Osteoblast (primary cell): ENCODE measurements around the gene TDRD7. TPM values are rescaled to one million over a fixed set of nuclear protein-coding genes. Genes with fewer than 3 reads are reported as not detected.

Experiments
- DNase-seq: peaks from one replicate; pipeline ENCODE4 v3.0.0; 2011; ENCODE audit warnings: low spot score, mixed read lengths; ENCODE audit not compliant: insufficient read length; ENCODE audit errors: missing footprints
- H2AFZ ChIP-seq: 2 replicates; pipeline ENCODE4 v1.6.0; 2011; ENCODE audit warnings: mild to moderate bottlenecking, low read length
- H3K27ac ChIP-seq: 2 replicates; pipeline ENCODE4 v1.5.1; 2011; ENCODE audit warnings: mild to moderate bottlenecking, low read depth, low read length, moderate library complexity
- H3K27me3 ChIP-seq: 2 replicates; pipeline ENCODE4 v1.6.0; 2012; ENCODE audit warnings: mild to moderate bottlenecking, control low read depth, inconsistent platforms, low read length, moderate library complexity; ENCODE audit not compliant: insufficient read depth
- H3K36me3 ChIP-seq: 2 replicates; pipeline ENCODE4 v1.5.1; 2011; ENCODE audit warnings: mild to moderate bottlenecking, low read length, control low read depth, moderate library complexity; ENCODE audit not compliant: insufficient read depth
- H3K4me1 ChIP-seq: 2 replicates; pipeline ENCODE4 v1.5.1; 2011; ENCODE audit warnings: mild to moderate bottlenecking, low read length, control low read depth, moderate library complexity; ENCODE audit not compliant: insufficient read depth
- H3K4me2 ChIP-seq: 2 replicates; pipeline ENCODE4 v1.6.0; 2011; ENCODE audit warnings: mild to moderate bottlenecking, low read length; ENCODE audit not compliant: insufficient read depth
- H3K4me3 ChIP-seq: fragments of 200-600 bp; sonication (generic); 3 replicates; pipeline ENCODE4 v1.5.1; 2012; ENCODE audit warnings: mild to moderate bottlenecking, low read length, inconsistent platforms; ENCODE audit not compliant: insufficient read depth
- H3K79me2 ChIP-seq: 2 replicates; pipeline ENCODE4 v1.6.0; 2012; ENCODE audit warnings: mild to moderate bottlenecking, low read length, control low read depth, inconsistent platforms; ENCODE audit not compliant: insufficient read depth
- H3K9me3 ChIP-seq: 2 replicates; pipeline ENCODE4 v1.5.1; 2011; ENCODE audit warnings: low read depth, low read length, control low read depth
- H4K20me1 ChIP-seq: 2 replicates; pipeline ENCODE4 v1.6.0; 2012; ENCODE audit warnings: mild to moderate bottlenecking, low read length, control low read depth; ENCODE audit not compliant: insufficient read depth
- CTCF ChIP-seq: IDR thresholded peaks from 2 replicates; pipeline ENCODE4 v1.5.1; 2011; ENCODE audit warnings: mild to moderate bottlenecking, low read depth, low read length, moderate library complexity; ENCODE audit errors: extremely low read depth
- total RNA-seq: library from RNA; depleted of rRNA; stranded (reverse); fragments of >200 nt; gene quantifications from 2 replicates; pipeline ENCODE4 v1.2.3, GENCODE V29; 2012

The TDRD7 gene
- total RNA-seq, 1 donor, result 8.0 TPM

DNA sequence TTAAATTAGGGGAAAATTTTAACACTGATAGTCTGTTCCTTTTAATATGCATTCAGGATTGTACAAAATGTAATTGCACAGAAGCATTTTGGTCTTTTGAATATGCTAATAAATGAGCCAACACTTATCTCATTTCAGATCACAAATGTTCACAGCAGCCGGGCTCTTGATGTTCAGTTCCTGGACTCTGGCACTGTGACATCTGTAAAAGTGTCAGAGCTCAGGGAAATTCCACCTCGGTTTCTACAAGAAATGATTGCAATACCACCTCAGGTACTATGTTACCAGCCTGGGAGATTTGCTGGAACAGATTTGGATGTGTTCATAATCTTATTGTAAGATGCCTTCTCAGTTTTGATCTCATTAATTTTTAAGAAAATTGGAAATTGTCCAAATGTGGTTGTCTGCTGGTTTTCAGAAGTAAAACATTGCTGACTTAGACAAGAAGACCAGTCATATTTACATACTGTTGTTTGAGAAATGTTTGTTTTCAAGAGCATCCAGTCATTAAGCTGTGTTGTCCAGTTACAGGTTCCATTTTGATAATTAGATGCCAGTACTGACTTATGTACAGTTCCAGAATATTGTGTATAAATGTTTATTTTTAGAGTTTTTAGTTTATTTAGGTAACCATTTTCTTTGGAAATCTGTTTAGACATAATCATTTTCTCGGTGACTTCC, 66.5 kb downstream of the TDRD7 start:
- no peaks in the 10 kb centered on the region for H4K20me1 ChIP-seq
- H2AFZ ChIP-seq, result no peak overlapping the region
- TF ChIP-seq CTCF, result no peak
- no peaks in the 10 kb centered on the region for H3K9me3 ChIP-seq
- no peak for DNase-seq
- H3K27ac ChIP-seq, result no peak overlapping the region
- H3K27me3 ChIP-seq, result no peaks in the 10 kb centered on the region
- no peak overlapping the region for H3K4me3 ChIP-seq
- H3K79me2 ChIP-seq, result no peaks in the 10 kb centered on the region
- H3K36me3 ChIP-seq, result peaks cover 7% of the 10 kb centered on the region
- no peaks in the 10 kb centered on the region for H3K4me1 ChIP-seq
- H3K4me2 ChIP-seq, result no peak overlapping the region

- no peaks in the 10 kb centered on the region for H3K4me1 ChIP-seq
- H2AFZ ChIP-seq, result no peak overlapping the region
- H3K27ac ChIP-seq, result no peak overlapping the region
- TF ChIP-seq CTCF, result no peak
- H3K27me3 ChIP-seq, result no peaks in the 10 kb centered on the region
- DNase-seq, result peak; percentile 44
- H3K9me3 ChIP-seq, result no peaks in the 10 kb centered on the region
- H3K36me3 ChIP-seq, result peaks cover 7% of the 10 kb centered on the region
- H4K20me1 ChIP-seq, result no peaks in the 10 kb centered on the region
- H3K4me3 ChIP-seq, result no peak overlapping the region
- H3K79me2 ChIP-seq, result no peaks in the 10 kb centered on the region
- H3K4me2 ChIP-seq, result no peak overlapping the region
These were observed 67.7 kb downstream of the TDRD7 start for GRCh38 chr9:97479496-97480159.

DNA sequence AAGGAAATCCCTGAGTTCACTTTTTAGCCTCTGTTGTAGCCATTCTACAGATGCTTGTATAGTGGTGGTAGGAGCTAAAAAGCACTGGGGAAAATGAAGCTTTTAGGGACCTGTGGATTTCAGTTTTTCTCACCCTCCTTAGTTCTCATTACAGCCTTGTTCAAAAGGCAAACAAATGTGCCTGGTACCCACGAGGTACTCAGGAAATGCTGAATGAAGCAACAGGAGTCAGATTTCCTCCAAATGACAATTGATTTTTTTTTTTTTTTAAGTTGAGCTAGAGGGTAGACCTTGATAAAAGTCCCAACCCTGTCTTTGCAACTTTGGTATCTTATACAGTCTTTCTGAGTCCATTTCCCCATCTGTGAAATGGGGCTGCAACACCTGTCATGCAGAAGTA, 68.3 kb downstream of the TDRD7 start:
- no peak overlapping the region for H2AFZ ChIP-seq
- no peak for DNase-seq
- no peak overlapping the region for H3K4me3 ChIP-seq
- H3K27ac ChIP-seq, result no peak overlapping the region
- no peaks in the 10 kb centered on the region for H3K4me1 ChIP-seq
- no peaks in the 10 kb centered on the region for H3K9me3 ChIP-seq
- H3K36me3 ChIP-seq, result peaks cover 7% of the 10 kb centered on the region
- H3K27me3 ChIP-seq, result no peaks in the 10 kb centered on the region
- no peak overlapping the region for H3K4me2 ChIP-seq
- TF ChIP-seq CTCF, result no peak
- no peaks in the 10 kb centered on the region for H4K20me1 ChIP-seq
- H3K79me2 ChIP-seq, result no peaks in the 10 kb centered on the region

DNA sequence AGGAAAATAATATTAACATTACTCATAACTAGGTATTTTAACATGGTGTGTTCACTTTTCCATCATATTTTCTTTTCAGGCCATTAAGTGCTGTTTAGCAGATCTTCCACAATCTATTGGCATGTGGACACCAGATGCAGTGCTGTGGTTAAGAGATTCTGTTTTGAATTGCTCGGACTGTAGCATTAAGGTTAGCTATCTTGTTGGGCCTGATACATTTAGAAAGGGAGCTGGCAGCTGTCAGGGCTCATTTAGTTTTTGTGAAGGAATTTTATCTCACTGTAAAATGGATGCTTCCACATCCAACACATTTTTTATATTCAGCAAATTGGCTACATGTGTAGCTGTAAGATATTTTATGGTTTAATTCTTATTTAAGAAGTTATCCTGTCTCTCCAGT, 68.9 kb downstream of the TDRD7 start:
- DNase-seq, result no peak
- no peak overlapping the region for H2AFZ ChIP-seq
- H3K27me3 ChIP-seq, result no peaks in the 10 kb centered on the region
- H3K4me1 ChIP-seq, result no peaks in the 10 kb centered on the region
- no peaks in the 10 kb centered on the region for H3K9me3 ChIP-seq
- H3K4me3 ChIP-seq, result no peak overlapping the region
- H4K20me1 ChIP-seq, result no peaks in the 10 kb centered on the region
- H3K36me3 ChIP-seq, result peaks cover 7% of the 10 kb centered on the region
- no peak overlapping the region for H3K4me2 ChIP-seq
- H3K79me2 ChIP-seq, result no peaks in the 10 kb centered on the region
- no peak for TF ChIP-seq CTCF
- no peak overlapping the region for H3K27ac ChIP-seq
